ENCODE measurements around the gene FNDC3B. TPM values are rescaled to one million over a fixed set of nuclear protein-coding genes. Genes with fewer than 3 reads are reported as not detected.
A peak's percentile ranks its signal among the peaks of the same experiment; 100 is the strongest.

FNDC3B gene
- total and polyA plus RNA-seq, 9 of the 15 experiments (the other 6 are each of a cell fraction or from before 2014, with no cell fraction given): 7.0 to 35.8 (median 16.2) TPM

DNA sequence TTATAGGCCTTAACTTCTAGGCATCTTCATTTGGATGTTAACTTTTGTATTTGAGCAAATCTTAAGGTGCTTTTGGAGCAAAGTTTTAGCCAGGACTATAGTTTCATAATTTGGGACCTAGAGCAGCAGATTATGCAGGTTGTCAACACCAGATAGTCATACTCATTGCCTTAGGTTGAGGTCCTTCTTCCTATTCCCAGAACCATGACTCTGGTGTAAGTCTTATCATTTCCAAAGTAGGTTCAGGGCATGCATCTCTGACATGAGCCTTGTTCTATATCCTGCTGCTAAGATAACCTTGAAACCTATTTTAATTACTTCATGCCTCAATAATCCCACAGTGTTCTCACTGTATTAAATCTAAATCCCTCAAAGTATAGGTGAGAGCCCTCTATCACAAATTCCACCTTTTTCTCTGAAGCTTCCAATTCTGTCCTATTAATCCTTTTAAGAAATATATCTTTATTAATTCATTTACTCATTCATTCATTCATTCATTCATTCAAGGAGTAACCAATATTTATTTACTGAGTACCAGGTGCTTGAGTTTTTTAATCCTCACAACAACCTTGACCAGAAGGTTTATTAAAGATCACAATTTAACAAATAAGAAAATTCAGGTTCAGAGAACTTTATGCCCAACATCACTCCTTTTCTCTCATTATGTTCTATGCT, 2.7 kb upstream of the FNDC3B start (continued):
- TF ChIP-seq MNT (conservative IDR thresholded peaks at IDR 0.05) (peak in 1 of 2 experiments; percentile 47; a peak in 1 of 4 replicates), CEBPB (tag; IDR thresholded peaks at IDR 0.05) (no peak), EZH2 (IDR thresholded peaks at IDR 0.05; ENCODE audit: borderline replicate concordance, low read depth, low read length) (no peak), BCLAF1 (IDR thresholded peaks at IDR 0.05; ENCODE audit: borderline replicate concordance in 1 of 2, control insufficient read depth in 1 of 2, low read depth in 2 of 2, low read length in 1 of 2) (no peak), EP300 (IDR thresholded peaks at IDR 0.05; ENCODE audit: low read length) (peak; percentile 81; the same call in 1 of the 2 replicates), RAD21 (CRISPR knock-in tag; conservative IDR thresholded peaks at IDR 0.05 in 1 of 2, IDR thresholded peaks at IDR 0.05 in 1 of 2) (peak in 1 of 2 experiments; percentile 28; a peak in 1 of 4 replicates), ZNF76 (CRISPR knock-in tag; IDR thresholded peaks at IDR 0.05; ENCODE audit: borderline replicate concordance) (no peak), CHD1 (IDR thresholded peaks at IDR 0.05; ENCODE audit: low read length) (no peak), BRD9 (IDR thresholded peaks at IDR 0.05; ENCODE audit: low read depth, partially characterized antibody) (peak; percentile 51), SMARCA4 (IDR thresholded peaks at IDR 0.05) (peak; percentile 59), NCOR1 (IDR thresholded peaks at IDR 0.05) (peak; percentile 60), KAT7 (CRISPR knock-in tag; IDR thresholded peaks at IDR 0.05; ENCODE audit: borderline replicate concordance) (no peak), CBFA2T3 (IDR thresholded peaks at IDR 0.05) (peak; percentile 78), HCFC1 (IDR thresholded peaks at IDR 0.05; ENCODE audit: low read depth, low read length) (no peak), SMARCA5 (IDR thresholded peaks at IDR 0.05) (no peak), ZNF140 (CRISPR knock-in tag; IDR thresholded peaks at IDR 0.05) (no peak), KDM1A (IDR thresholded peaks at IDR 0.05) (peak in 1 of 2 experiments; percentile 12; a peak in 1 of 4 replicates), TEAD4 (IDR thresholded peaks at IDR 0.05; ENCODE audit: low read length) (peak; percentile 59; the same call in 1 of the 2 replicates), TEAD4 (CRISPR knock-in tag; IDR thresholded peaks at IDR 0.05; ENCODE audit: borderline replicate concordance) (no peak)
- TF ChIP-seq, protein P1, sequence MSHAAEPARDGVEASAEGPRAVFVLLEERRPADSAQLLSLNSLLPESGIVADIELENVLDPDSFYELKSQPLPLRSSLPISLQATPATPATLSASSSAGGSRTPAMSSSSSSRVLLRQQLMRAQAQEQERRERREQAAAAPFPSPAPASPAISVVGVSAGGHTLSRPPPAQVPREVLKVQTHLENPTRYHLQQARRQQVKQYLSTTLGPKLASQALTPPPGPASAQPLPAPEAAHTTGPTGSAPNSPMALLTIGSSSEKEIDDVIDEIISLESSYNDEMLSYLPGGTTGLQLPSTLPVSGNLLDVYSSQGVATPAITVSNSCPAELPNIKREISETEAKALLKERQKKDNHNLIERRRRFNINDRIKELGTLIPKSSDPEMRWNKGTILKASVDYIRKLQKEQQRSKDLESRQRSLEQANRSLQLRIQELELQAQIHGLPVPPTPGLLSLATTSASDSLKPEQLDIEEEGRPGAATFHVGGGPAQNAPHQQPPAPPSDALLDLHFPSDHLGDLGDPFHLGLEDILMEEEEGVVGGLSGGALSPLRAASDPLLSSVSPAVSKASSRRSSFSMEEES (CRISPR knock-in tag; IDR thresholded peaks at IDR 0.05): no peak
- TF ChIP-seq, protein P2, sequence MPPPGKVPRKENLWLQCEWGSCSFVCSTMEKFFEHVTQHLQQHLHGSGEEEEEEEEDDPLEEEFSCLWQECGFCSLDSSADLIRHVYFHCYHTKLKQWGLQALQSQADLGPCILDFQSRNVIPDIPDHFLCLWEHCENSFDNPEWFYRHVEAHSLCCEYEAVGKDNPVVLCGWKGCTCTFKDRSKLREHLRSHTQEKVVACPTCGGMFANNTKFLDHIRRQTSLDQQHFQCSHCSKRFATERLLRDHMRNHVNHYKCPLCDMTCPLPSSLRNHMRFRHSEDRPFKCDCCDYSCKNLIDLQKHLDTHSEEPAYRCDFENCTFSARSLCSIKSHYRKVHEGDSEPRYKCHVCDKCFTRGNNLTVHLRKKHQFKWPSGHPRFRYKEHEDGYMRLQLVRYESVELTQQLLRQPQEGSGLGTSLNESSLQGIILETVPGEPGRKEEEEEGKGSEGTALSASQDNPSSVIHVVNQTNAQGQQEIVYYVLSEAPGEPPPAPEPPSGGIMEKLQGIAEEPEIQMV (tag; conservative IDR thresholded peaks at IDR 0.05; ENCODE audit: low read depth): 0 out of 2 replicates have a peak, but pooled peaks have one; percentile 28
